GM19043 (cell line): ENCODE results near the gene YIPF1.
"Not testable (repeated sequence)": the region's sequence is repeated elsewhere in the genome, so short reads cannot be mapped to it uniquely, and the experiment has no call there.

Source experiments
- ATAC-seq: cut with Tn5 transposase; IDR thresholded peaks from one replicate; pipeline ENCODE4 v1.9.1; 2021; ENCODE audit warnings: low read depth; ENCODE audit not compliant: unreplicated experiment

YIPF1 gene

DNA sequence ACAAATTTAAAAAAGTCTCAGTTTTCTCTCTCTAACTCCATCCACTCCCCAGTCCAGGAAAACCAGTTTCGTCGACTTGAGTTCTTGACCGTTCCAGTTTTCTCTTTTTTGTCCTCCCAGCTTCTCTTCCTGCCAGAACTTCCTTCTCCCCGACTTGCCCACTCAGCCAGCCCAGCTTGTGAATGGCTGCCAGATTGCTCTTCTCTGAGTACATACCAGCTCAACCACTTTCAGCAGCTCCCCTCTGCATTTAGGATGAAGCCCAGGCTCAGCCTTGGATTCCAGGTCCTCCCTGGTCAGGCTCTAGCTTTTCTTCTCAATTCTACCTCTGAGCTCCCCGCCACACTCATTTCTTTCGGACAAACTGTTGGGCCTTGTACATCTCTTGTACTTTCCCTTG is 5.8 kb upstream of the YIPF1 start:
- no peak for ATAC-seq

DNA sequence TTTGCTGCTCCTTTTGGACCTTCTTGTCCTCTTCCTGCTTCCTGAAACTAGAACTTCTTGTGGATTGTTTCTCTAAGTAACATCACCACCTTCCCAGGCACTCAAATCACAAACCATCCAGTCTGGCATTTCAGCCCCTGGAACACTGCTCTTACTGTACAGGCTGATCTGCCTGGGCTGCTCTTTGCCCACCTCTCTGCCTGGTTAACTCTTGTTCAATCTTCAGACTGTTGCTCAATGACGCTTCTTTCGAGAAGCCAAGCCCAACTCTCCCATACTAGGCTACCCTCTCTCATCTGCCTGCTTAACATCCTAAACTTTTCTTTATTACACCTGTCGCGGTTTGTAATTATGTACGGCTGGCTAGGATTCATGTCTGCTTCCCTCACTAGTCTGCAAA is 5.0 kb upstream of the YIPF1 start:
- no peak for ATAC-seq

- no peak for ATAC-seq
Observed at GRCh38 chr1:53893999-53894636, 4.5 kb upstream of the YIPF1 start, which contains the start of gene DIO1. DIO1 (plus strand) TSS chr1:53894187; CDS start chr1:53894211, 24 bp downstream.

DNA sequence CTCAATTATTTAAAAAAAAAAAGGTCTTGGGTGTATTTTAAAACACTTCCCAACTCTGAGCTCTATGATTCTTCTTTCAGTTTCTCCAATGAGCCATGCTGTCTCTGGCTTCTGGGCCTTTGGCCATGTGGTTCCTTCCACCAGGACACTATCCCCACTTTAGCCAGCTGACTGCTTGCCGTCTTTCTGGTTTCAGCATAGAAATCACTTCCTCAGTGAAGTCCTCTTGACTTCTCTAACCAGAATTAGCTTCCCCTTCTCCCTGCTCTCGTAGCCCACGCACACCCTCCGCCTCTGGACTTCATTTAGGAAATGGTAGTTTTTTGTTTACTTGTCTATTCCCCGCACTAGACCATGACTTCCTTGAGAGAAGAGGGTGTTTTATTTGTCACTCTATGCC is 3.3 kb upstream of the YIPF1 start:
- ATAC-seq = no peak

- no peak for ATAC-seq
Observed at GRCh38 chr1:53891678-53892077, 2.1 kb upstream of the YIPF1 start.

- no peak for ATAC-seq
Observed at GRCh38 chr1:53891018-53891417, 1.4 kb upstream of the YIPF1 start.

- ATAC-seq = no peak
Observed at GRCh38 chr1:53890522-53890941, 935 bp upstream of the YIPF1 start.

DNA sequence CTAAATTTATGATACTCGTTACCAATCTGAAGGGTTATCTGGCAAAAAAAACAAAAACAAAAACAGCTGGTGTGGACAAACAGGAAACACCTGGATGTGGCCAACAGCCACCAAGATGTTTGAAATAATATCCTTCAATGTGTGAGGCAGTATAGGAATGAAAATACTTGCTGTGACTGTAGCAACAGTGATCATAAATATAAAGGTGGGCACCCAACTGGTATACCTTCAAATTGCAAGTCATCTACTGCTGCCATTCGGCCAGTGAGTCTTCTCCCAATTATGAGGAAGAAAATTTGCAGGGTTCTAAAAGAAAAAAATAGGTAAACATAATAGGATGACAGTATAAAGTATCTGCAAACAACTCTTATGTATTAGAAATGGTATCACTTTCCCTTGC is 916 bp downstream of the YIPF1 start:
- no peak for ATAC-seq

- not testable (repeated sequence) for ATAC-seq
Observed at GRCh38 chr1:53883600-53883999, 6.0 kb downstream of the YIPF1 start.

DNA sequence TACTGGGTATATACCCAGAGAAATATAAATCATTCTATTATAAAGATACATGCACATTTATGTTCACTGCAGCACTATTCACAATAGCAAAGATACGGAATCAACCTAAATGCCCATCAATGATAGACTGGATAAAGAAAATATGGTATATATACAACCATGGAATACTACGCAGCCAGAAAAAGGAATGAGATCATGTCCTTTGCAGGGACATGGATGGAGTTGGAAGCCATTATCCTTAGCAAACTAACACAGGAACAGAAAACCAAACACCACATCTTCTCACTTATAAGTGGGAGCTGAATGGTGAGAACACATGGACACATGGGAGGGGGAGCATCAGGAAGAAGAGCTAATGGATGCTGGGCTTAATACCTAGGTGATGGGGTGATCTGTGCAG is 7.7 kb downstream of the YIPF1 start:
- not testable (repeated sequence) for ATAC-seq

DNA sequence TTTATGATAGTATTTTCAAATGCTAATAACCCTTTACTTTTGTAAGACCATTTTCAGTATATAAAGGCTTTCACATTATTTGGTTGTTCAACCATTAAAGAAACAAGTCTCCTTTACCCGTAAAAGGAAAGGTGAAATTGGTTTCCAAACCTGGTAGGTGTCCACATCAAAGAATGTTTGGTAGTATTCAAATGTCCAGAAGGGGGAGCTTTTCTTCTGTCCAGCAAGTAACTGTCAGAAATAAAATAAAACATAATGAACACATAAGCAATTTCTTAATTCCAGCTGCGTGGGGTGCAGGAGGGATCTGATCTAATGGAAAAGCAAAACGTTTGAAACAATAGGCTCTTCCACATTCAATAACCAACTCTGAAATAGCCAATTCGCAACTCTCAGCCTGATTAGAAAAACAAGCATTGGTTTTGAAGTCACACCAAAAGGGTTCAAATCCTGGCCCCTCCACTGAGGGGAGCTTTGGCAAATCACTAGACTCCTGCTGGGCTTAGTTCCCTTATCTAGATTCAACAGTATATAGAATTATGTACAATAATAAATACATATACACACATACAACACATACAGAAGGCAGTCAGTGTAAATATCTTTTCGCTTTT is 11.0 kb downstream of the YIPF1 start:
- no peak for ATAC-seq

GRCh38 chr1:53875150-53875549 is 14.4 kb downstream of the YIPF1 start:
- not testable (repeated sequence) for ATAC-seq

DNA sequence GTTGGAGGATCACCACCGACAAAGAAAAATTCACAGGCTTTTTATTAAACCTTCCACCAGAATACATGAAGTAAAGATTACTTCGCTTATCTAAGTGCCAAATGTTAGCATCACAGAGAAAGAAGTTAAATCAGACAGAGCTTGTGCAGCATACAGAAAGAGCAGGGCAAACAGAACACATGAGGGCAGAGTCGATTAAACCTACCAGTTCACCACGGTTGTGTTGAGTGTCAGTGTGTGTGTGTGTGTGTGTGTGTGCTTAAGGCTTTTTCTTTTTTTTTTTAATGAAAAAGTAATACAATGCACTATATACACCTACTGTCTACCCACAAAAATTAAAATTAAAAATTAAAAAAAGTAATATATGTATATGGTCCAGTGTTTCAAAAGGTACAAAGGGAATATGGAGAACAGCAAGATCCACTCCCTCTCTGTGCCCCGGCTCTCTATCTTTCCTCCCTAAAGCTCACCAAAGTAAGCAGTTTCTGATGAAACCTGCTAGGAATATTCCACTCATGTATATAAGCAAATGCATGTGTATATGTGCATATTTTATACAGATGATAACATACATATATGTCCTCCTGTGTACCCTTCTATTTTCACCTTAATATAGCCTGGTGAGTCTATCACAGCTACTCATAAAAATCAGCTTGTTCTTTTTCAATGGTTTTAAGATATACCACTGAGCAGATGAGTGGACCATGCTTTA is 17.7 kb downstream of the YIPF1 start:
- no peak for ATAC-seq

GRCh38 chr1:53871221-53871620 is 18.4 kb downstream of the YIPF1 start:
- no peak for ATAC-seq

- no peak for ATAC-seq
Observed at GRCh38 chr1:53869454-53870117, 20.0 kb downstream of the YIPF1 start.

DNA sequence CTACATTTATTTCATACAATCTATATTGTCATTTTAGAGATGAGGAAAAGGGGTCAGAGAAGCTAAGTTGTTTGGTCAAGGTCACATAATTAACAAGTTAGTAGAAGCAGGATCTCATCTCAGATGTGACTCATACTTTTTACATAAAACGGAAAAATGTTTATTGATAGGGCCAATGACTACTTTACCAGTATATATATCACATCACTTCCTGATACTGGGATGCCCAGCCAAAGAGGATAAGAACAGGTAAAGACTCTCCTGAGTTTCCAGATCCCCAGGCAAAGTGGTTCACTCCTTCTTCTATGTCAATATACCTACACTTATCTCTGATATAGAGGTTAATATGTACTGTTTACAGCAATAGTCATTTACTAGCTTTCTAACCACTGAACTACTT is 21.0 kb downstream of the YIPF1 start:
- no peak for ATAC-seq

DNA sequence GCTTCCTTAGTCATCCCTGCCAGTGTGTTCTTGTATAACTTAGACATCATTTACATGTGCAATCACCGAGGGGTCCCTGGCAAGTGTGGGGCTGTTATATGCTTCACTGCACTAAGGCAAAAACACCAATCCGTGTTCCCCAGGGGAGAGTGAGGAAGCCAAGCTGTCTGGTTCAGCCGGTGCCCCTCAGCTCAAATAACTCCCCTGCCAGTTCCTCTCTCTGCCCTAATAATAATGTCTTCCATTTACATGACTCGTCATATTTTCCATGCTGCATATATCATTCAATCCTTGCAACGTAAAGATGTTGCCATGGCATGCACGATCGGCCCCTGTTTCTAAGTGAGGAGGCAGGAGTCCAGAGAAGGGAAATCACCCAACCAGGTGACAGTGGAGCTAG is 27.1 kb downstream of the YIPF1 start:
- ATAC-seq = no peak

DNA sequence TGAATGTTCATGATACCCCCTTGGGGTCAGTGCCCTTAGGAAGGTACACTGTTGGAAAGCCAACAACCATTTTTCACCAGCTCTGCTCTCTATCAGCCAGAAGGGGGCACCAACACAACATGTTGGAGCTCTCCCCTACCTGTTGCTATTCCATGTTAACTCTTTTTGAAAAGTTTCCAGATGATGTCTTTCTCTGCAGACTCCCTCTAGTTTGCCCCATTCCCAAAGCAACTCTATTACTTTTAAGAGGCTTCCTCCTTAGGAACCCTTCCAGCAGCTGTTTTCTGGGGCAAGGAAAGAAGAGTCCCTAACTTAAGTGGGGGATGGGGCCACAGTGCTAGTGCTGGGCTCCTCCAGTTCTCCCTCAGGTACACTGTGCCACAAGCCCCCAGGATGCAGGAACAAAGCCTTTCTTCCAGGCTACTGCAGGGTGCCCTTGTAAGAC is 28.6 kb downstream of the YIPF1 start:
- ATAC-seq = peak; percentile 55

GRCh38 chr1:53851571-53852285 is 37.9 kb downstream of the YIPF1 start:
- no peak for ATAC-seq

DNA sequence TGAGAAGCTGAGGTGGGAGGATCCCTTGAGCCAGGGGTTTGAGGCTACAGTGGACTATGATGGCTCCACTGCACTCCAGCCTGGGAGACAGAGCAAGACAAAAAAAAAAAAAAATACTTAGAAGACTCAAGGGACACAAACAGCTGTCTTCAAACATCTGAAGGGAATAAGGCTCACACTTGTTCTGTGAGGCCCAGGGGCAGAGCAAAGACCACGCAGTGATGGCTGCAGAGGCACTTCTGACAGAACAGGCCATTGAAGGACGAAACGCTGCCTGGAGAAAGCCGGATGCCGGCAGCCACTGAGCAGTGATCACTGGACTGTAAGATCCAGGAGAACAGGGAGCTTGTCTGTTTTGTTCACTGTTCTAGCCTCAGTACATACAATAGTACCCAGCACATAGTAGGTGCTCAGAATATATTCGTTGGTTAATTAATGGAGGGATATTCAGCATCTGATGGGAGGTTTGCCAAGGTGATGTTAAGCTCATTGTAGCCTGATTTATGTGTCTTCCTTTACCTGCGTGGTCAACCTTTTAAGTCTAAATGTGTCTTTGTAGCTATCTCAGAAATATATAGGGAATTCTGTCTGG is 39.4 kb downstream of the YIPF1 start:
- no peak for ATAC-seq
